GM19035 (cell line): Measurements from ENCODE around the gene PRR5L.
"Not testable (repeated sequence)": the region's sequence is repeated elsewhere in the genome, so short reads cannot be mapped to it uniquely, and the experiment has no call there.

Experiments
- ATAC-seq: cut with Tn5 transposase; IDR thresholded peaks from one replicate; pipeline ENCODE4 v1.9.1; 2021; ENCODE audit not compliant: unreplicated experiment

PRR5L gene

DNA sequence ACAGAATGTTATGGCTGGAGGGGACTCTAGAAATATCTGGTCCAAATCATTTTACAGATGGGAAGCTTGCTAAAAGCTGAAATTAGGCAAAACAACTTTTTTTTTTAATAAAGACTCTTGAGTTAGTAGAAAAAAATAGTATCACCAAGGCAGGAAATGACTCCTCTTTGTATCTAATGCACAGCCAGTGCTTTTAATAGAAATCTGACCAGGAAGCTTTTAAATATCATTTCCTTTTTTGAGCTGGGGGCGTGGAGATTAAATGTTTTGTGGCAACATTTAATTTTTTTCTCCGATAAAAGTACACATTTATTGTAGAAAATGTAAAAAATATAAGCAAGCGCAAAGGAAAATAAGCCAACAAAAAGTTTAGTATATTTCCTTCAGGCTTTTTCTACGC is 191.5 kb downstream of the PRR5L start:
- no peak for ATAC-seq

DNA sequence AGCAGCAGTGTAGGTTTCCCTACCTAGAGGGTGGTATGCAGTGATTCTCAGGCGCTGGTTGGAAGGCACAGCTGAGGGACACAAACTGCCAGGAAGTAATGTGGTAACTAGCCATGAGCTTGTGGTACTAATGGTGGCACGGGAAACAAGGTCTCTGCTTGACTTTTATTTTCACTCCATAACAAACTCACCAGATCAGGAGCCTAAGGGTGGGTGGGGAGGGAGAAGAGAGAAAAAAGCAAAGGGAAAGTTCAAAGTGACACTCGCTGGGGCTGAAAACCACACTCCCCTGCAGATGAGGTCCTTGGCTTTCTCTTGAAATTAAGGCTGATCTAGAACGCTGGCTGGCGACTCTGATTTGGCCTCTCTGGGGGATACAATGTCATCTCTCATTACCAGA is 192.0 kb downstream of the PRR5L start:
- ATAC-seq: no peak

GRCh38 chr11:36490026-36490806 is 194.1 kb downstream of the PRR5L start:
- ATAC-seq: no peak

DNA sequence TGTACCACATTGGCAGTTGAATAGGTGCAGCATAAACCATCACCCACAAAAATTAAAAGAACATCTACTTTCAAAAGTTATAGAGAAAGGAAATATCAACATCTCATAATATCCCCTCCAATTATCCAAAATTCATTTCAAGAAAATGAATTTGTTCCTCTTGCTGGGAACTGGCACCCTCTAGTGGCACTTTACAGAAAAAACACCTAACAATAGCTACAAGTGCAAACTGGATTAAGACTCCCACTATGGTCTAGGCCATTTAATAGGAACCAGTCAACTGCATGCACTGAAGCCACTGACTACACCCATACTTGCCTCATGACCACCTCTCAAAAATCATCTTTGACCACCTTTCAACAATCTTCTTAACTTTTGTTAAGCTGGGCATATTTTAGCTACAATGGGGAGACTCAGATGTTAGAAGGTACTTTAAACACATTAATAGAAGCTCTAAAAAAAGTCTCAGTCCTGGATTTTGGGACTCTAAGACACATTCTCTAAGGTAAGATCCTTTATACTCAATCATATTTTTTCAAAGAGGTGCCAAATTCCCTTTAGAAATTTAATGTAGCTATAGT is 196.7 kb downstream of the PRR5L start:
- no peak for ATAC-seq

GRCh38 chr11:36493332-36493731 is 197.2 kb downstream of the PRR5L start:
- no peak for ATAC-seq

- ATAC-seq: no peak
These were observed 202.6 kb downstream of the PRR5L start for GRCh38 chr11:36498721-36499120.

GRCh38 chr11:36499315-36499714 is 203.2 kb downstream of the PRR5L start:
- no peak for ATAC-seq

- peak; percentile 83 for ATAC-seq
These were observed 204.2 kb downstream of the PRR5L start for GRCh38 chr11:36500315-36500721.

DNA sequence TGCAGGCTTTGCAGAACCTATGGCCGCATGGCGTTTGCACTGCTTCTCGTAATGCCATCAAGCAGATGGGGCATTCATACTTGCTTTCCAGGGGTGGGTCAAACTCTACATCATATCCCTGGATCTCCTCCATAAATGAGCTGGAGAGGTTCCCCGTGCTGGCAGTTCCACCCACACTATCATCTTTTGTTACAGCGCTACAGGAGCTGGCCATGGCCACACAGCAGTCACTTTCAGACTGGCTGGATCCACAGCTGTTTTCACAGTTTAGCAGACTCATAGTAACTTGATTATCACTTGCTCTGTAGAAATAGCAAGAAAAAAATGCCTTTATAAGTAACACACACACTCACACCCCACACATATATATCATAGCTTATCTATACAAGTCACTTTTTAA is 205.1 kb downstream of the PRR5L start:
- ATAC-seq: no peak

DNA sequence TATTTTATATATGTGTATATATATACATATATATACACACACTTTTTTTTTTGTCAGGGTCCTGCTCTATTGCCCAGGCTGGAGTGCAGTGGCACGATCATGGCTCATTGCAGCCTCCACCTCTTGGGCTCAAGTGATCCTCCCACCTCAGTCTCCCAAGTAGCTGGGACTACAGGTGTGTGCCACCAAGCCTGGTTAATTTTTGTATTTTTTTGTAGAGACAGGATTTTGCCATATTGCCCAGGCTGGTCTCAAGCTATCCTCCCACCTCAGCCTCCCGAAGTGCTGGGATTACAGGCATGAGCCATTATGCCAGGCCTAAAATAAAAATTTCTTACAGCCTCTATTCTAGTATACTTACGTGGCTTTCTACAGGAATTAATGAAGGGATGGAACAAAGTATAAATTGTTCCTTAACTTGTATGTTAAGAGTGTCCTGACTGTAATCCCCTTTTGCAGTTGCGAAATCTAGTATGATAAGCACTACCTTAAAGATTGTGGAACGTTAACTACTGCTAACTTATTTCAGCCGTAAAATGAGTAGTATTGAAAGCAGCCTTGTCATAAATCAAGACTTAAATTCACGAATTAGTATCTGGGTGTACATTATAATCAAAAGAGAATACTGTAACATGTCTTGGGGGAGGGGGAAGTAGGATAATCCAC is 211.9 kb downstream of the PRR5L start:
- no peak for ATAC-seq

DNA sequence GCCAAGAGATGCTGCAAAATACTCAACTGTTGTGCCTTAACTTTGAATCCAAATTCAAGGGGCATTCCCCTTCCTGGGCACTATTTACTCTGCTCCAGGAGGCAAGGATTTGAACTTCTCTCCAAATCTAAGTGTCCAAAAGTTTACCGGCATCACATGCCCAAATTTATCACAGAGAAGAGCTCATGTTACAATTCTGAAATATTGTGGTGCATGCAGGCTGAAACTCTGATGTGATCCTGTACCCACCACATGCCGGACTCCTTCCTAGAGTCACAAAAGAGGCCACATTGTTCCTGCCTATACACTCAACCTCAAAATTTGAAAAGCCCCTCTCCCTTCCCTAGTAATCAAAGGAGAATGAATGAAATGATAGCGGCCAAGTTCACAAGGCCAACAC is 212.7 kb downstream of the PRR5L start:
- ATAC-seq: no peak

GRCh38 chr11:36509201-36509639 is 213.1 kb downstream of the PRR5L start:
- peak; percentile 10 for ATAC-seq

GRCh38 chr11:36509694-36510593 is 213.9 kb downstream of the PRR5L start, which contains the start of gene TRAF6:
TRAF6 (minus strand) TSS chr11:36510272; CDS start chr11:36501515, 8,757 bp downstream.
- peak; percentile 99 for ATAC-seq

GRCh38 chr11:36510594-36510942 is 214.5 kb downstream of the PRR5L start:
- no peak for ATAC-seq

DNA sequence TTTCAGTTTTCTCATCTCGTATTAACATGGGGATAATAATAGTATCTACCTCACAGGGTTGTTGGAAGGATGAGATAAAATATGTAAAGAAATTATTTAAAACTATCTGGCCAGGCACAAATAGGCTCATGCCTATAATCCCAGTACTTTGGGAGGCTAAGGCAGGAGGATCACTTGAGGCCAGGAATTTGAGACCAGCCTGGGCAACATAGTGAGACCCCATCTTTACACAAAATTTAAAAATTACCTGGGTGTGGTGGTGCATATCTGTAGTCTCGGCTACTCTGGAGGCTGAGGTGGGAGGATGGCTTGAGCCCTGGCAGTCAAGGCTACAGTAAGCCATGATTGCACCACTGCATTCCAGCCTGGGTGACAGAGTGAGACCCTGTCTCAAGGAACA is 215.0 kb downstream of the PRR5L start:
- ATAC-seq: not testable (repeated sequence)

- ATAC-seq: no peak
These were observed 215.9 kb downstream of the PRR5L start for GRCh38 chr11:36512016-36512415.

DNA sequence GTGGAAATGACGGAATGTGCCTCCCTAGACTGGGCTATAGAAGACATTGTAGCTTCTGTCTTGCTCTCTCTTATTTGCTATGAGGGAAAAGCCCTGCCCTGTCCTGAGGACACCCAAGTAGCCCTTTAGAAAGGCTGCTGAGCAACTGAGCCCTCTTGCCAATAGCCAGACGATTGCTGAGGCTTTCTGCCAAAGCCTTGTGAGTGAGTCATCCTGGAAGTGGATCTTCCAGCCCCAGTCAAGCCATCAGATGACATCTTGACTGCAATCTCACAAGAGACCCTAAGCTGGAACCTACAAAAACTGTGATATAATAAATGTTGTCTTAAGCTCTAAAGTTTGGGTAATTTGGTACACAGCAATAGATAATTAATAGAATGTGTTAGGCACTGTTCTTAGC is 217.9 kb downstream of the PRR5L start:
- ATAC-seq: no peak
